Ishikawa (cell line): Measurements from ENCODE around the gene PEMT.

Experiments
- CEBPB ChIP-seq: IDR thresholded peaks from 2 replicates; pipeline ENCODE4 v1.6.1; 2012
- EGR1 ChIP-seq: IDR thresholded peaks from 2 replicates; pipeline ENCODE4 v1.6.1; 2012
- EP300 ChIP-seq: IDR thresholded peaks from 2 replicates; pipeline ENCODE4 v1.6.1; 2012; ENCODE audit warnings: borderline replicate concordance
- FOXM1 ChIP-seq: IDR thresholded peaks from 2 replicates; pipeline ENCODE4 v1.6.1; 2012; ENCODE audit warnings: low read depth, borderline replicate concordance
- NFIC ChIP-seq: IDR thresholded peaks from 2 replicates; pipeline ENCODE4 v1.6.1; 2012
- RAD21 ChIP-seq: IDR thresholded peaks from 2 replicates; pipeline ENCODE4 v1.6.1; 2012; ENCODE audit warnings: low read depth
- TAF1 ChIP-seq: IDR thresholded peaks from 2 replicates; pipeline ENCODE4 v1.6.1; 2012; ENCODE audit warnings: low read depth, mild to moderate bottlenecking
- TCF12 ChIP-seq: IDR thresholded peaks from 2 replicates; pipeline ENCODE4 v1.6.1; 2012; ENCODE audit warnings: low read depth
- TEAD4 ChIP-seq: IDR thresholded peaks from 2 replicates; pipeline ENCODE4 v1.6.1; 2012
- YY1 ChIP-seq: IDR thresholded peaks from 2 replicates; pipeline ENCODE4 v1.6.1; 2012; ENCODE audit warnings: low read depth
- TF ChIP-seq, protein P1 (sequence below): IDR thresholded peaks from 2 replicates; pipeline ENCODE4 v1.6.1; 2012; ENCODE audit warnings: low read depth, mild to moderate bottlenecking
- TF ChIP-seq, protein P2 (sequence below): IDR thresholded peaks from 2 replicates; pipeline ENCODE4 v1.6.1; 2012
- TF ChIP-seq, protein P3 (sequence below): IDR thresholded peaks from 2 replicates; pipeline ENCODE4 v1.6.1; 2012

DNA sequence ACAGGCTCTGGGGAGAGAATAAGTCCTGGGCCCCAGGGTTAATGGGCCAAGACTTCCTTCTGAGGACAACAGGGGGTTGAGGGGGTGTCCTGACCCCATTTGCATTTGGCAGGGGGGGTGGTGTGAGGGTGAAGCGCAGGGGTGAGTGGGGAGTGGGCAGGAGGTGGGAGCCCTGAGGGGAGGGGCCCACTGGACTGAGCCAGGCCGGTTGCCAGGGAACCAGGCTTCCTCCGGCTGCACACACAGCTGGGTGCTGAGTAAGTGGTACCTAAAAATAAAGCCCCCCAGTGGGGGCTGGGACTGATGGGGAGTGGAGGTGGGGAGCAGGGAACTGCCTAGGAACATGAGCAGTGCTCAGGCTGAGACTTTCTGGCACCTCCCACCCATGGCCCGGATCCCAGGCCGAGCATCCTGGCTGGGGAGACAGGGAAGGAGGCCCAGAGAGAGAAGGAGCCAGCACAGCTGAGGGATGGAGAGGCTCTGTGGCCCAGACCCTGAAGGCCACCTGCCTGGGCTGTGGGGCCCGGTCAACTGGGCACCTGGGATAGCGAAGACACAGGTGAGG is 87.9 kb downstream of the PEMT start:
- TF ChIP-seq RAD21 (no peak), CEBPB (no peak), TAF1 (no peak), NFIC (no peak), EGR1 (no peak), TEAD4 (no peak), YY1 (no peak), FOXM1 (no peak), EP300 (no peak), TCF12 (no peak)
- TF ChIP-seq, protein P1, sequence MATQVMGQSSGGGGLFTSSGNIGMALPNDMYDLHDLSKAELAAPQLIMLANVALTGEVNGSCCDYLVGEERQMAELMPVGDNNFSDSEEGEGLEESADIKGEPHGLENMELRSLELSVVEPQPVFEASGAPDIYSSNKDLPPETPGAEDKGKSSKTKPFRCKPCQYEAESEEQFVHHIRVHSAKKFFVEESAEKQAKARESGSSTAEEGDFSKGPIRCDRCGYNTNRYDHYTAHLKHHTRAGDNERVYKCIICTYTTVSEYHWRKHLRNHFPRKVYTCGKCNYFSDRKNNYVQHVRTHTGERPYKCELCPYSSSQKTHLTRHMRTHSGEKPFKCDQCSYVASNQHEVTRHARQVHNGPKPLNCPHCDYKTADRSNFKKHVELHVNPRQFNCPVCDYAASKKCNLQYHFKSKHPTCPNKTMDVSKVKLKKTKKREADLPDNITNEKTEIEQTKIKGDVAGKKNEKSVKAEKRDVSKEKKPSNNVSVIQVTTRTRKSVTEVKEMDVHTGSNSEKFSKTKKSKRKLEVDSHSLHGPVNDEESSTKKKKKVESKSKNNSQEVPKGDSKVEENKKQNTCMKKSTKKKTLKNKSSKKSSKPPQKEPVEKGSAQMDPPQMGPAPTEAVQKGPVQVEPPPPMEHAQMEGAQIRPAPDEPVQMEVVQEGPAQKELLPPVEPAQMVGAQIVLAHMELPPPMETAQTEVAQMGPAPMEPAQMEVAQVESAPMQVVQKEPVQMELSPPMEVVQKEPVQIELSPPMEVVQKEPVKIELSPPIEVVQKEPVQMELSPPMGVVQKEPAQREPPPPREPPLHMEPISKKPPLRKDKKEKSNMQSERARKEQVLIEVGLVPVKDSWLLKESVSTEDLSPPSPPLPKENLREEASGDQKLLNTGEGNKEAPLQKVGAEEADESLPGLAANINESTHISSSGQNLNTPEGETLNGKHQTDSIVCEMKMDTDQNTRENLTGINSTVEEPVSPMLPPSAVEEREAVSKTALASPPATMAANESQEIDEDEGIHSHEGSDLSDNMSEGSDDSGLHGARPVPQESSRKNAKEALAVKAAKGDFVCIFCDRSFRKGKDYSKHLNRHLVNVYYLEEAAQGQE, result no peak
- TF ChIP-seq, protein P2, sequence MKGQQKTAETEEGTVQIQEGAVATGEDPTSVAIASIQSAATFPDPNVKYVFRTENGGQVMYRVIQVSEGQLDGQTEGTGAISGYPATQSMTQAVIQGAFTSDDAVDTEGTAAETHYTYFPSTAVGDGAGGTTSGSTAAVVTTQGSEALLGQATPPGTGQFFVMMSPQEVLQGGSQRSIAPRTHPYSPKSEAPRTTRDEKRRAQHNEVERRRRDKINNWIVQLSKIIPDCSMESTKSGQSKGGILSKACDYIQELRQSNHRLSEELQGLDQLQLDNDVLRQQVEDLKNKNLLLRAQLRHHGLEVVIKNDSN, result no peak
- TF ChIP-seq, protein P3, sequence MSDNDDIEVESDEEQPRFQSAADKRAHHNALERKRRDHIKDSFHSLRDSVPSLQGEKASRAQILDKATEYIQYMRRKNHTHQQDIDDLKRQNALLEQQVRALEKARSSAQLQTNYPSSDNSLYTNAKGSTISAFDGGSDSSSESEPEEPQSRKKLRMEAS, result no peak
